ENCODE data around the gene SCFD2. TPM values are rescaled to one million over a fixed set of nuclear protein-coding genes. Genes with fewer than 3 reads are reported as not detected.

The SCFD2 gene
- total and polyA plus RNA-seq, 2 of the 8 experiments (the other 6 are each of a cell fraction or from before 2014, with no cell fraction given) = 6.2 to 10.2 TPM

GRCh38 chr4:53003959-53004358 is 361.9 kb downstream of the SCFD2 start:
- Histone ChIP-seq H3K27ac (ENCODE audit: low read depth, low read length) (no peak overlapping the region), H4K91ac (replicated peaks; ENCODE audit: insufficient read length, low read length) (no peak overlapping the region), H3K4me1 (replicated peaks in 1 of 4; ENCODE audit: control insufficient read depth in 3 of 4, insufficient read depth in 4 of 4, low read length in 3 of 4) (no peaks in the 10 kb centered on the region), H4K5ac (ENCODE audit: insufficient read length, low read depth, low read length) (no peak overlapping the region), H2AK5ac (ENCODE audit: low read depth, low read length) (no peak overlapping the region), H2BK15ac (ENCODE audit: low read length) (no peak overlapping the region), H3K79me2 (ENCODE audit: control insufficient read depth in 1 of 2, insufficient read depth in 2 of 2, low read length in 2 of 2) (no peaks in the 10 kb centered on the region), H3K23ac (ENCODE audit: insufficient read length) (no peak overlapping the region), H3K36me3 (ENCODE audit: control insufficient read depth in 2 of 4, insufficient read depth in 4 of 4, low read length in 3 of 4) (no peaks in the 10 kb centered on the region), H3K4ac (replicated peaks; ENCODE audit: insufficient read length, low read depth, low read length) (no peak overlapping the region), H4K8ac (ENCODE audit: extremely low read depth, insufficient read depth, low read length) (no peak overlapping the region), H3K56ac (replicated peaks; ENCODE audit: insufficient read length, low read depth, low read length) (no peak overlapping the region), H2BK5ac (ENCODE audit: low read depth, low read length) (no peak overlapping the region), H3K9ac (replicated peaks in 1 of 4; ENCODE audit: extremely low read depth in 1 of 4, low read depth in 3 of 4, low read length in 3 of 4) (no peak overlapping the region), H2BK120ac (replicated peaks; ENCODE audit: low read depth, low read length) (no peak overlapping the region), H4K20me1 (replicated peaks in 1 of 2; ENCODE audit: control insufficient read depth in 1 of 2, insufficient read depth in 2 of 2, low read length in 2 of 2) (no peaks in the 10 kb centered on the region), H2BK20ac (ENCODE audit: low read length) (no peak overlapping the region), H3K4me2 (ENCODE audit: insufficient read depth in 1 of 2, low read depth in 2 of 2, low read length in 2 of 2) (no peak overlapping the region), H3K23me2 (ENCODE audit: low read depth, low read length) (no peaks in the 10 kb centered on the region), H3K27me3 (replicated peaks in 1 of 4; ENCODE audit: control insufficient read depth in 3 of 4, extremely low read depth in 1 of 4, insufficient read depth in 3 of 4, low read length in 3 of 4) (no peaks in the 10 kb centered on the region), H3K4me3 (ENCODE audit: extremely low read depth in 1 of 4, insufficient read depth in 2 of 4, low read depth in 3 of 4, low read length in 4 of 4) (no peak overlapping the region), H3K79me1 (ENCODE audit: low read depth, low read length) (no peaks in the 10 kb centered on the region), H3K14ac (ENCODE audit: insufficient read length) (no peak overlapping the region), H3K18ac (ENCODE audit: extremely low read depth, low read length) (no peak overlapping the region), H3K9me3 (ENCODE audit: insufficient read depth in 2 of 2, low read depth in 1 of 2, low read length in 1 of 2) (no peaks in the 10 kb centered on the region), H2BK12ac (ENCODE audit: low read depth, low read length) (no peak overlapping the region), H2AFZ (ENCODE audit: low read length) (no peak overlapping the region)
- no peak for FAIRE-seq
- DNase-seq (ENCODE audit: low read depth in 1 of 2, low spot score in 2 of 2) = no peak
- POLR2A ChIA-PET (ENCODE audit: partially characterized antibody) = no interaction called here
- WGBS, 2 experiments (ENCODE audit: extremely low coverage in 1 of 2, insufficient coverage in 1 of 2, insufficient read length in 1 of 2, insufficient replicate concordance in 2 of 2, low coverage in 1 of 2, low lambda C conversion rate in 2 of 2, missing lambda C conversion rate in 1 of 2) = 89% methylated on average over 3 of the region's 3 CpGs; no CpG with 5 or more reads in 1 of the 2 experiments
- CTCF ChIA-PET (ENCODE audit: partially characterized antibody) = interaction anchor here (1.0 to 2.8 kb wide), 2 partner anchors 11 to 1230 kb away, joined by 3 to 11 read pairs; no protein-coding TSS in a partner anchor
- TF ChIP-seq KDM5A (IDR thresholded peaks at IDR 0.05; ENCODE audit: low read length) (no peak), BRCA1 (IDR thresholded peaks at IDR 0.05; ENCODE audit: low read depth, low read length) (no peak)

Measured in H1 (cell line).